ENCODE data around the gene ZSCAN12.
A peak's percentile ranks its signal among the peaks of the same experiment; 100 is the strongest.
"Not testable (repeated sequence)": the region's sequence is repeated elsewhere in the genome, so short reads cannot be mapped to it uniquely, and the experiment has no call there.

ZSCAN12 gene

DNA sequence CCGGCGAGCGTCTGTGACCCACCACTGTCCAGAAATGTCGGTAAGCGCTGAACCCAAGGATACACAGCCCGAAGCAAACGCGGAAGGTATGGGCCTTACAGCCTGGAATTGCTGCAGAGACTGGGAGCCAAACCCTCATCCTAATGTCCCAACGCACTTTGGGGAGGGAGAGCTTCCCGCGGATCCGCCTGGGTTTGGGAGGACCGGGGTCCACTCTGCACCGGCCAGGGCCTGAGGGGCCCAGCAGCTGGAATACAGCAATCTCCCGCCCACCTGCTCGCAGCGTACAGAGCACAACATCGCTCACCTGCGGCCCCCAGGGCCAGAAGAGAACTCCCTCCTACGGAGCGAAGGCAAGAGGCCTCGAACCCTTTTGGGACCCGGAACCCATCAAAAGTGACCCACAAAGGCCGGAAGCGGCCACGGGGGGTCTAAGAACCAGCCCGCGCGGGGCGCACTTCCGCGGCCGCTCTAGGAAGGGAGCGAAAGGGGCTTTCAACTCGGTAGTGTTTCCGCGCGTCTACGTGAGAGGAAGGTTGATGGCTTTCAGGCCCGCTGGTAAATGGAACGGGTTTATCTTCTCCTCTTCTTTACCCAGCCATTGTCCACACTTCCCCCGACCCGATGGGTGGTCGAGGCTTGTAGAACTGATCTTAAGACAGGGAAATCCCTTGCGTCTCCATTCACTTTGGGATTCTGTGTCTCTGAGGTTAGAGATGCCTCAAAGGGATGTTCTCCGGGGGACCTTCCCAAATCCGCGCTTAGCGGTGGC is at the start of gene ZSCAN12:
Gene ZSCAN12, minus strand, starts transcription at position 398 of the 772 bp plus-strand sequence. CDS start 1,342 bp downstream, outside the sequence.
- intact Hi-C loops (cut with DNase I): loop anchor here (5.0 to 10.0 kb wide), 2 partner anchors 42 to 285 kb away; no protein-coding TSS in a partner anchor
- peak; percentile 76 to 97 (median 86) for DNase-seq

DNA sequence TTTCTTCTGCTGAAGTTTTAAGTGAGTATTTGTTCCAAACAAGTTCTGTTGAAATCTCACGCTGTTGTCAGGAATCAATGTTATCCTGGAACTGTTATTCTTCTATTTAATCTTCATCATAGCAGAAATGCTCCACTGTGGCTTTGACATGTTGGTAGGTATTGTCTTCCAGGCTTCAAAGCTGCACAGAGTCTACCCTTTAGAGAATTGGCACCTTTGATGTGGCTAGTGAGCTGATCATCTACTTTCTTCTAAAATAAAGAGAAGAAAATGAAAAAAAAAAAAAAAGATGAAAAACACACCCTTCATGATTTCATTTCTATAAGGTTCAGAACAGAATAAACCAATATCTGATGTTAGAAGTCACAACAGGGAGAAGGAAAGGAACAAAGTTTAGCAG is 49.5 kb upstream of the ZSCAN12 start:
- no peak for DNase-seq
- intact Hi-C loops (cut with DNase I): no loop called here

DNA sequence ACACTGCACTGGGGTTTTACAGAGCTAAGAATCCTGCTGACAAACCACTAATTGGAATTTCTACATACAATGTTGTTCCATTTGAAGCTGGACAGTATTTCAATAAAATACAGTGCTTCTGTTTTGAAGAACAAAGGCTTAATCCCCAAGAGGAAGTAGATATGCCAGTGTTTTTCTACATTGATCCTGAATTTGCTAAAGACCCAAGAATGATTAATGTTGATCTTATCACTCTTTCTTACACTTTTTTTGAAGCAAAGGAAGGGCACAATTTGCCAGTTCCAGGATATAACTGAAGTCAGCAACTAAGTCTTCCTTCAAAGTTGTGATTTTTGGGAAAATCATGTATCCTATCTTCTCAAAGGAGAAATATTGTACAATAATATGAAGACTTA is 48.0 kb upstream of the ZSCAN12 start:
- intact Hi-C loops (cut with DNase I): not testable (repeated sequence)

DNA sequence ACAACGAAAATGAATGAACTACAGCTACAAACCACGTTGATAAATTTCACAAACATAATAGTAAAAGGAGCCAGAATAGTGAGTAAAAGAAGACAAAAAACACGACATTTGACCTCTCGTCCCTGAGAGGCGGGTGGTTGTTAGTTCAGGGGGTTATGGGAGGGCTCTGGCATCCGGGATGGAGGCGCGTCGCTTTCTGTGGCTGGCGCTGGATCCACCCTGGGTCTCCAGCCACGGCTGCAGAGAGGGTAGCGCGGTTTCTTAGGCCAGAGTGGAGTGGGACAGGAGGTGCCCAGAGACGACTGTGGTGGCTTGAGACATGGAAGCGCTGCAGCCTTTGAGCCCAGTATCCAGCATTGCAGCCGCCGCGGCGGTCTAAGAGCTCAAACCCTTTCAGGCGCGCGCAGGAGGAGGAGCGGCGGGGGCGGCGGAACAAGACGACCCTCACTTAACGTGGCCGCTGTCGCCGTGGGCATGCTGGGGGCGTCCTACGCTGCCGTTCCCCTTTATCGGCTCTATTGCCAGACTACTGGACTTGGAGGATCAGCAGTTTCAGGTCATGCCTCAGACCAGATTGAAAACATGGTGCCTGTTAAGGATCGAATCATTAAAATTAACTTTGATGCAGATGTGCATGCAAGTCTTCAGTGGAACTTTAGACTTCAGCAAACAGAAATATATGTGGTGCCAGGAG is 47.4 kb upstream of the ZSCAN12 start:
- intact Hi-C loops (cut with DNase I): no loop called here
- DNase-seq: peak in 6 of 10 donors; percentile 17 to 86 (median 50)

More for the DNA sequence above, 48.0 kb upstream of the ZSCAN12 start:
- DNase-seq: not testable (repeated sequence)

DNA sequence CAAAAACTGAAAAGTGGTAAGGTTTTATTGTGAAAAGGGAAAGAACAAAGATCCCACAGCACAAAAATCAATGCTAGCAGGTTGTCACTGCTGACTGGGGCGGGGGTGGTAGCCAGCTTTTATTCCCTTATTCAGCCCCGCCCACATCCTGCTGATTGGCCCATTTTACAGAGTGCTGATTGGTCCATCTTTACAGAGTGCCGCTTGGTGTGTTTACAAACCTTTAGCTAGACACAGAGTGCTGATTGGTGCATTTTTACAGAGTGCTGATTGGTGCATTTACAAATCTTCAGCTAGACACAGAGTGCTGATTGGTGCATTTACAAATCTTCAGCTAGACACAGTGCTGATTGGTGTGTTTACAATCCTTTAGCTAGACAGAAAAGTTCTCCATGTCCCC is 45.2 kb upstream of the ZSCAN12 start:
- DNase-seq; intact Hi-C loops (cut with DNase I): not testable (repeated sequence)

DNA sequence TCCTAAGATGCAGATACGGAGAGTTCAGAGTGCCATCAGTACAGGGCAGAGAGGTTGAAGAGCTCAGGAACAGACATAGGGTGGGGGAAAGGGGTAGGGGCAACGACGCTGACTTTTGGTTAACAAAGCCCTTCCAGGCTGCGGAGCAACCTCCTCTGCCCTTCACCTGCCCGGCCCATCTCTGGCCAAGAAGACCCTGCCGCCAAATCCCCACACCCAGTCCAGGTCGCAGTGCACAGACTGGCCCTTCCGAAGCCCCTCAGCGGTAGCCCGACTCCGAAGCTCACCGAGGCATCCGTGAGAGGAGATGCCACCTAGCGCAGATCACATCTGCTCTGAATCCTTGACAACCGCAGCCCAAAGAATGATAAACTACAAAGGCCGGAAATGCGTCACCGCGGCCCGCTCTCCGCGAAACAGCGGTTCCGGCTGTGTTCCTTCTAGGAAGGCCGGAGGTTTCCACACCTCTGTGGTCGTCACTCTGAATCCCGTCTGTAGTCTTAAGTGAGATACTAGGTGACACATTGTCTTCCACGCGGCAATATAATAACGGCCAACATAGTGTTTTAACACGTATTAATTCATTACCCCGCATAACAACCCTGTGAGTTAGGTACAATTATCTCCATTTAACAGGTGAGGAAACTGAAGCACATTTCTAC is 43.7 kb upstream of the ZSCAN12 start, which contains the start of gene ZSCAN23:
Gene ZSCAN23, minus strand, starts transcription at position 380 of the 662 bp plus-strand sequence. CDS start 7,225 bp downstream, outside the sequence.
- intact Hi-C loops (cut with DNase I): no loop called here
- peak; percentile 57 to 98 (median 82) for DNase-seq

DNA sequence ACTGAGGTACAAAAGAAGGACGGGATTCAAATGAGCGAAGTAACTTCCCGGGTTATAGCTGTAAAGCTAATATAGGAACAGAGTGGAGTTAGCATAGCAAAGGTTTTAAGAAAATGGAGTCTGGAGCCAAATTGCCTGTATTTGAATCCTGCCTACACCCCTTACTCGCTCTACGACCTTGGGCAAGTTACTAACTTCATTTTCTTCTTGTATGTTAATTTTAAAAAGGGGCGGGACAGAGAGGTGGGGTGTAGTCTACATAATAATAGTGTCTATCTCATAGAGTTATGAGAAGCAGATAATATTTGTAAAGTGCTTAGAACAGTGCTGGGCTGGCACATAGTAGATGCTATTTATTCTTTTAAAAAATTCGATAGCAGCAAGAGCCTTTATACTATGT is 43.0 kb upstream of the ZSCAN12 start:
- no peak for DNase-seq
- intact Hi-C loops (cut with DNase I): no loop called here

DNA sequence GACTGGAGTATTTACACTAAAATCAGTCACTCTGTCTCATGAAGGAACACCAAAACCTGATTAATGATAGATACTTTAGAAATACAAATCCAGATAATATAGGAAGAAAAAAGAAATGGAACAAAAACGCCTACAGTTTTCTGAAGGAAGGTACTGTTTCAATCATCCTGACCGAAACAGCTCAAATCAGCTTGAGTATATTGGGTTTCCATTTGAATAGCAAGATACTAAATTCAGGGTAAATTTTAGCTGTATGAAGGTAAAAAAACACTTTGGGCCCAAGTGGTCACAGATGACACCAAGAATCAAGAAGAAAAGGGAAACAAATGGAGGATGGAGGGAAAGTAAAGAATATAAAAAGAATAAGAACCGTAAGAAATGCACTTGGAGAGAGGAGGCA is 36.9 kb upstream of the ZSCAN12 start:
- intact Hi-C loops (cut with DNase I): no loop called here
- no peak for DNase-seq

DNA sequence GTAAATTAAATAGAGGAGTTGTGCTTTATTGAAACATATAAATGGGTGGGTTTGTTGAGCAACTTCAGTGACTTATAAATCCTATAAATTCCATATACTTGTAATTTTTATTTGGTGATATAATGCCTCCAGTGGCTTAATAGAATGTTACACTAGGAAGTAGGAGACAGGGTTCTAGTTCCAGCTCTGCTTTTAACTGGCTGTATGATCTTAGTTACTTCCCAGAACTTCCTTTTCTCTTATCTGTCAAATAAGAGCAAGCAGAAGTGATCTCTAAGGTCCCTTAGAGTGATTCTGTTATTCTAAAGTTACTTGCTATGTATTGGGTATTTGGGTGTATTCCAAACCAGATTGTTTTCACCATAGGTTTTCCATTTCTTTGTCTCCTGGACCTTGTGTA is 33.6 kb upstream of the ZSCAN12 start:
- intact Hi-C loops (cut with DNase I): no loop called here
- DNase-seq: no peak

DNA sequence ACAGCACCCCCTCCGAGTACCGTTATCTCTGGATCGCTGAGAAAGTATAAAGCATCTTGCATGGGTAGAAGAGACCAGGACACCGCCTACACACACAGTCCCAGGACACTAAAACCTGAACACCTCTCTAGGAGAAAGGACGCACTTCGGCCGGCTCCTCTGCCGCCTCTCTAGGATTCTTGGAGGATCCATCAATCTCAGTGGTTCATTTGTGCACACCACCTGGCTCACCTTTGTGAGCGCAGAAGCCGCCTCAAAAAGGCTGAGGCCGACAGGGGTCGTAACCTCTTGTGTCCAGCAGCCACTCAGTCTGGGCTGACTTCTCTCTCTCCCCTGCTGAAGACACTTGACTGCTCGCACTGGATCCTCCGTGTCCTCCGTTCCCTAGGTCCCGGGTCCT is 30.2 kb upstream of the ZSCAN12 start:
- no peak for DNase-seq

DNA sequence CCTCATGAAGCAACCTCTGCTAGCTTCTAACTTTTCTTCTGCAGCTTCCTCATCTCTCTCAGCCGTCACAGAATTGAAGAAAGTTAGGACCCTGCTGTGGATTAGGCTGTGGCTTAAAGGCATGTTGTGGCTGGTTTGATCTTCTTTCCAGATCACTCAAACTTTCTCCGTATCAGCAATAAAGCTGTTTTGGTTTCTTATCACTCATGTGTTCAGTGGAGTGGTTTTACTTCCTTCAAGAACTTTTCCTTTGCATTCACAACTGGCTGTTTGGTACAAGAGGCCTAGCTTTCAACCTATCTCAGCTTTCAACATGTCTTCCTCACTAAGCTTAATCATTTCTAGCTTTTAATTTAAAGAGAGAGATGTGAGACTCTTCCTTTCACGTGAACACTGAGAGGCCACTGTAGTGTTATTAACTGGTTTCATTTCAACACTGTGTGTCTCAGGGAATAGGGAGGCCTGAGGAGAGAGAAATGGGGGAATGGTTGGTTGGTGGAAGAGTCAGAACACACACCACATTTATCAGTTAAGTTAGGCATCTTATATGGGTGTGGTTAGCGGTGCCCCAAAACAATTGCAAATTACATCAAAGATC is 26.5 kb upstream of the ZSCAN12 start:
- intact Hi-C loops (cut with DNase I): no loop called here
- DNase-seq: no peak

More for the DNA sequence above, 30.2 kb upstream of the ZSCAN12 start:
- intact Hi-C loops (cut with DNase I): no loop called here

DNA sequence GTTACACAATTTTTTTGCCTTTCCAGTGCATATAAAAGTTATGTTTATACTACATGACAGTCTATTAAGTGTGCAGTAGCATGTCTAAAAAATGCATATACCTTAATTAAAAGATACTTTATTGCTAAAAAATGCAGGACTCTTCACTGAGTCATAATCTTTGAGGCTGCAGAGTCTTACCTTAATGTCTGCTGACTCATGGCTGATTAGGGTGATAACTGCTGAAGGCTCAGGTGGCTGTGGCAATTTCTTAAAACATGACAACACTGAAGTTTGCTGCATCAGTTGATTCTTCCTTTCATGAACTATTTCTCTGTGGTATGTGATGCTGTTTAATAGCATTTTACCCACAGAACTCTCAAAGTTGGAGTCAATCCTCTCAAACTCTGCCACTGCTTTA is 24.6 kb upstream of the ZSCAN12 start:
- intact Hi-C loops (cut with DNase I): no loop called here
- DNase-seq: no peak

DNA sequence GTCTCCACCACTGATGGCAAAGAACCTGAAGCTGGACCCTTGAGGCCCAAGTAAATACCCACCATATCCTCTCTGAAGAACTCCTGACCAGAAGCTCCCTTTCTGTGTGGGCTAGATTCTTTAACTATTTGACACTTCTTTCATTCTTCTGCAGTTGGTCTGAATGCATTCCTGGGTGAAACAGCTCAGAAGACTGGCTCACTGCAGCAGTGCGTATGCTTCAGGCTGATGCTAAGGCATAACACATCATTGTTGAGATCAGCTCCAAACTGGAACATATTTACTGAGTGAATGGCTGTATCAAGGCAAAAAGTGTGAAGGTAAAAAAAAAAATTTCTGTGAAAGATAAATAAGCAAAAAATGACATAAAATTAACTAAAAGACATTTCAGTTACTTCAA is 24.0 kb upstream of the ZSCAN12 start:
- intact Hi-C loops (cut with DNase I): no loop called here

DNA sequence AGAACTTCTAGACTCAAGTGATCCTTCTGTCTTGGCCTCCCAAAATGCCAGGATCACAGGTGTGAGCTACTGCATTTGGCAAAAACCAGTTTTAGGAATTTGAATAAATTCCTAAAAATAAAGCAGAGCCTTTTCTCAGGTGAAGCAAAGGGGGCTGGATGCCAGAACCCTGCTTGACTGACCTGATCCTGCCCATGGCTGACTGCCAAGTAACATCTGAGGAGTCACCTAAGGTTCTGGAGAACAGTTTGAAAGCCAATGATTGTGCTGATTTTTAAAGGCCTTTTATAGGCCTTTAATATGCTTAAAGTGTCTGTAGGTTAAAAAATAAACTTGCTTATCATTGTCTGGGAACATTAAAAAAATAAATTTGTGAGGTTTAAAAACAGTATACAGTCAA is 14.1 kb upstream of the ZSCAN12 start:
- no peak for DNase-seq
- intact Hi-C loops (cut with DNase I): no loop called here

More for the DNA sequence above, 24.0 kb upstream of the ZSCAN12 start:
- DNase-seq: no peak

DNA sequence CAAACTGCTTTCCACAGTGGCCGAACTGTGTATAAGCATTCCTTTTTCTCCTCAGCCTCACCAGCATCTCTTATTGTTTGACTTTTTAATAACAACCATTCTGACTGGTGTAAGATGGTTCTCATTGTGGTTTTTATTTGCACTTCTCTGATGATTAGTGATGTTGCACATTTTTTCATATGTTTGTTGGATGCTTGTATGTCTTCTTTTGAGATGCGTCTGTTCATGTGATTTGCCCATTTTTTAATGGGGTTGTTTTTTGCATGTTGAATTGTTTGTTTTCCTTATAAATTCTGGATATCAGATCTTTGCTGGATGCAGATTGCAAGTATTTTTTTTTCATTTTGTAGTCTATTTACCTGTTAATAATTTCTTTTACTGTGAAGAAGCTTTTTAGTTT is 11.2 kb upstream of the ZSCAN12 start:
- intact Hi-C loops (cut with DNase I): no loop called here
- no peak for DNase-seq

DNA sequence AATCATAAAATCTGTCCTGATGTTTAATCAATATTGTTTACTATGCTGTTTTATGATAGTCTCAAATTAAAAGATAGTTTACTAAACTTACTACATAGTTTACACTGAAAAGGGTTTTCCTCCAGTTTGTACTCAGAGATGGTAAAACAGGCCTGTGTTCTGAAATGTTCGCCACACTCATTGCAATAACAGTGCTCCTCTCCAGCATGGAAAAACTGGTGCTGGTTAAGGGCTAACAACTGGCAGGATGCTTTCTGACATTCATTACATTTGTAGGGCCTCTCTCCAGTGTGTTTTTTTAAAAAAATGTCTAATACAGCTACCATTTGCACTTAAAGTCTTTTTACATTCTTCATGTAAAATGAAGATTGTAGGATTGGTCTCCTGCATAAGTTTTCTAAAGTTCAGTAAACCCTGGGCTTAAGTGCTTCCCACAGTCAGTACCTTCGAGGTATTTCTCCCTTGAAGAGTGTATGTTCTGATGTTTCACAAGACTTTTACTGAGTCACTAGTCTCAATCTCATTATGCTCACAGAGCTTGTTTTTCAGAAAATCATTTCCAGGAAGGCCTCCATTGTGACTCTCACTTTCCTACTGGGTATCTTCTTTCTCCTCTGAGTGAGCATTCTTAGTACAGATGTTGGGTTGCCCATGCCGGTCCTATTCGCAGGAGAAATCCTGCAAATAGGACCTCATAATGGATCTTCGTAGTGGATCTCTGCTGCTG is 8.7 kb upstream of the ZSCAN12 start:
- no peak for DNase-seq
- intact Hi-C loops (cut with DNase I): no loop called here

DNA sequence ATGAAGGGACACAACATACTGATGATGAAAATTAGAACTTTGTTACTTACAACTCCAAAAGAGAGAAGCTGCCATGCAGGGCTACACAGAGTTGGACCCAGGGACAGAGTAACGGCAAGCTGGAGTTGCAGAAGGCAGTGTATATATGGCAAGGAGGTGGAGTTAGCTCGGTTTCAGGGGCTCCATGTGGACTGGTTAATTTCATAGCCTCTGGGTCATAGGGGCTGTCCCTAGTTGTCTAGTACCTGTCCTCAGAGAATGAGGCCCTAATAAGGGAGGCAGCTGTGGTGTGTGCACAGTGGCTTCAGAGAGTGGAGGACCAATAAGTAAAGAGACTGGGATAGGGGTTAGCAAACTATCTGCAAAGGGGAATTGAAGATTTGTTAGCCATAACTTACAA is 7.9 kb upstream of the ZSCAN12 start:
- intact Hi-C loops (cut with DNase I): no loop called here

DNA sequence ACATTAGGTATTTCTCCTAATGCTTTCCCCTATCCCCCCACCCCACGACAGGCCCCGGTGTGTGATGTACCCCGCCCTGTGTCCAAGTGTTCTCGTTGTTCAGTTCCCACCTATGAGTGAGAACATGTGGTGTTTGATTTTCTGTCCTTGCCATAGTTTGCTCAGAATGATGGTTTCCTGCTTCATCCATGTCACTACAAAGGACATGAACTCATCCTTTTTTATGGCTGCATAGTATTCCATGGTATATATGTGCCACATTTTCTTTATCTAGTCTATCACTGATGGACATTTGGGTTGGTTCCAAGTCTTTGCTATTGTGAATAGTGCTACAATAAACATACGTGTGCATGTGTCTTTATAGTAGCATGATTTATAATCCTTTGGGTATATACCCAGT is 4.4 kb upstream of the ZSCAN12 start:
- intact Hi-C loops (cut with DNase I); DNase-seq: not testable (repeated sequence)

More for the DNA sequence above, 7.9 kb upstream of the ZSCAN12 start:
- no peak for DNase-seq

DNA sequence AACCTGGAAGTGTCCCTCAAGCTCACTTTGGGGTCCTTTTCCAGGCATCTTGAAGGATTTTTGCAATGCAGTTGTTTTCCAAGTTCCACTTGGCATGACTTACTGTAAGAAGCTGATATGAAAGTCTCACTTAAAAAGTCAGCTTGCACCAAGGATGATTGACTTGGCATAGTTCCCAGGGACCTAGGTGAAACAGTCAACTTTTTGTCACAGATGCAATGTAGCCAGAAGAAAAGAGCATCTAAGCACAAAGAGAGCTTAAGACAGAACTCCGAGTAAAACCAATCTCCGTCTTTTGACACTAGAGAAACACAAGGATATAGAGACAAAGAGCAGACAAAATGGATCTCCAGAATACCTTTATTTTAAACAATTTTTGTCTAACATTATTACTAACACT is 2.6 kb upstream of the ZSCAN12 start:
- no peak for DNase-seq
- intact Hi-C loops (cut with DNase I): no loop called here

DNA sequence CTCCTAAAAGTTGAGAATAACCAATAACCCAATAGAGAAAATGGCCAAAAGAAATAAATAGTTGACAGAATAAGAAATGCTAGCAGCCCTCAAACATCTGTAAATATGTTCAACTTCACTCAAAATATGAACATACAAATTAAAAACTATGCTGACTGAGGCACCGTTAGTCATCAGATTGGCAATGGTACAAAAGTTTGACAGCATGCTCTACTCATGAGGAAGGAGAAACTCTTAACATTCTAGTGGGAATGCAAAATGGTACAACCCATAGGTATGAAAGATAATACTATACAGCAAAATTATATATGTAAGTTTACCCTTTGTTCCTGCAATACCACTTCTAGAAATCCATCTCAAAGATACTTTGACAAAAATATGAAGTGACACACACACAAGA is 1.6 kb upstream of the ZSCAN12 start:
- DNase-seq: no peak
- intact Hi-C loops (cut with DNase I): no loop called here

Data from posterior cingulate gyrus (tissue), 11 donors.